Measurements from ENCODE around the gene PDE9A. TPM values are rescaled to one million over a fixed set of nuclear protein-coding genes. Genes with fewer than 3 reads are reported as not detected.

Gene PDE9A
- total RNA-seq, 1 experiment from 2014 or later = 31.9 TPM

DNA sequence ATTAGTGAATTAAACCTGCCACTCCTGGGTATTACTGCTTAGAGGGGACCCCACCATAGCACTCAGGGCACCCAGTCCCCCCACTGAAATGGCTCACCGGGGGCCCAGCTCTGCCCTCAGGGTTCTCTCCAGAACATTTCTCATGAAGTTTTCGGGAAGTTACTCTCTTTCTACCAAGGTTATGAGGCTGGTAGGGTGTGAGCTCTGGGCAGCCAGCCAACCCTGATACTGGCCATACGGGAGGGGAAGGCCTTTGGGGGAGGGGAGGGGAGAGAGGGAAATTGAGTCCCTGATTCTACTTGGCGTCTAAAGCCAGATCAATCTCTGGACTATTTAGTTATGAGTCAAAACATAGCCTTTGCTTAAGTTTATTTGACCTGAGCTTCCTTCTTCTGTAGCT, 12.9 kb upstream of the PDE9A start:
- peaks cover 27% of the 10 kb centered on the region for H3K27me3 Mint-ChIP-seq (ENCODE audit: low read depth)
- Histone ChIP-seq H3K4me2 (ENCODE audit: insufficient read depth, insufficient read length, low read length) (no peak overlapping the region), H4K5ac (ENCODE audit: insufficient read length, low read depth, low read length) (no peak overlapping the region), H2AFZ (ENCODE audit: low read length) (no peak overlapping the region), H3K18ac (ENCODE audit: insufficient read length, low read depth, low read length) (no peak overlapping the region), H4K91ac (ENCODE audit: insufficient read length, low read depth, low read length) (no peak overlapping the region), H3K79me1 (ENCODE audit: insufficient read depth, low read depth, low read length, poor library complexity, severe bottlenecking) (no peaks in the 10 kb centered on the region), H3K4me1 (ENCODE audit: insufficient read depth, low read length) (0 out of 2 replicates have a peak, but pooled peaks cover 3% of the 10 kb centered on the region), H3K9ac (ENCODE audit: extremely low read depth, insufficient read length, low read length) (no peak overlapping the region), H3K27ac (ENCODE audit: insufficient read length, low read depth, low read length) (no peak overlapping the region), H3K14ac (ENCODE audit: insufficient read depth, low read length) (no peak overlapping the region), H3K4ac (ENCODE audit: low read depth, low read length) (no peak overlapping the region), H2BK15ac (ENCODE audit: low read depth, low read length) (no peak overlapping the region), H4K8ac (replicated peaks; ENCODE audit: insufficient read length, low read depth, low read length) (no peak overlapping the region), H2AK5ac (ENCODE audit: insufficient read length, low read length) (no peak overlapping the region), H3K27me3 (ENCODE audit: insufficient read depth, low read length) (no peaks in the 10 kb centered on the region), H4K20me1 (ENCODE audit: control insufficient read depth, insufficient read depth, insufficient read length) (no peaks in the 10 kb centered on the region), H2BK120ac (ENCODE audit: low read depth, low read length, poor library complexity, severe bottlenecking) (no peak overlapping the region), H3K9me3 (ENCODE audit: control insufficient read depth, low read depth, low read length) (no peaks in the 10 kb centered on the region), H2BK5ac (ENCODE audit: insufficient read length, low read length) (no peak overlapping the region), H2BK12ac (ENCODE audit: insufficient read length, low read depth, low read length) (no peak overlapping the region), H3K79me2 (ENCODE audit: insufficient read depth, low read length) (no peaks in the 10 kb centered on the region), H3K23ac (ENCODE audit: insufficient read length, low read depth, low read length) (no peak overlapping the region), H3T11ph (ENCODE audit: low read length) (no peak overlapping the region), H3K23me2 (ENCODE audit: insufficient read length, low read depth, low read length, poor library complexity, severe bottlenecking) (no peaks in the 10 kb centered on the region), H2BK20ac (ENCODE audit: low read depth, low read length, poor library complexity, severe bottlenecking) (no peak overlapping the region), H3K56ac (ENCODE audit: insufficient read length, low read depth, low read length) (no peak overlapping the region)
- no peak overlapping the region for H3K4me3 Mint-ChIP-seq
- H3K9me3 Mint-ChIP-seq = peaks cover 0 to 2% of the 10 kb centered on the region in 2 experiments; a peak in 1 of 5 replicates
- peaks cover 17 to 34% of the 10 kb centered on the region in 2 experiments for H3K4me1 Mint-ChIP-seq
- H3K36me3 Mint-ChIP-seq (ENCODE audit: insufficient read depth in 1 of 3, low read depth in 3 of 3) = no peaks in the 10 kb centered on the region
- WGBS (ENCODE audit: extremely low coverage, insufficient read length, low lambda C conversion rate) = no CpG with 5 or more reads among the region's 4 CpGs
- no peak overlapping the region; a peak in 1 of 7 replicates for H3K27ac Mint-ChIP-seq
- TF ChIP-seq, protein P1, sequence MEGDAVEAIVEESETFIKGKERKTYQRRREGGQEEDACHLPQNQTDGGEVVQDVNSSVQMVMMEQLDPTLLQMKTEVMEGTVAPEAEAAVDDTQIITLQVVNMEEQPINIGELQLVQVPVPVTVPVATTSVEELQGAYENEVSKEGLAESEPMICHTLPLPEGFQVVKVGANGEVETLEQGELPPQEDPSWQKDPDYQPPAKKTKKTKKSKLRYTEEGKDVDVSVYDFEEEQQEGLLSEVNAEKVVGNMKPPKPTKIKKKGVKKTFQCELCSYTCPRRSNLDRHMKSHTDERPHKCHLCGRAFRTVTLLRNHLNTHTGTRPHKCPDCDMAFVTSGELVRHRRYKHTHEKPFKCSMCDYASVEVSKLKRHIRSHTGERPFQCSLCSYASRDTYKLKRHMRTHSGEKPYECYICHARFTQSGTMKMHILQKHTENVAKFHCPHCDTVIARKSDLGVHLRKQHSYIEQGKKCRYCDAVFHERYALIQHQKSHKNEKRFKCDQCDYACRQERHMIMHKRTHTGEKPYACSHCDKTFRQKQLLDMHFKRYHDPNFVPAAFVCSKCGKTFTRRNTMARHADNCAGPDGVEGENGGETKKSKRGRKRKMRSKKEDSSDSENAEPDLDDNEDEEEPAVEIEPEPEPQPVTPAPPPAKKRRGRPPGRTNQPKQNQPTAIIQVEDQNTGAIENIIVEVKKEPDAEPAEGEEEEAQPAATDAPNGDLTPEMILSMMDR (conservative IDR thresholded peaks at IDR 0.05) = no peak
- no peak for DNase-seq
